Right atrium auricular region (tissue), 2 donors: ENCODE measurements around the gene ETV7. TPM values are rescaled to one million over a fixed set of nuclear protein-coding genes. Genes with fewer than 3 reads are reported as not detected.

ENCODE experiments used
- DNase-seq: peaks from one replicate; pipeline ENCODE4 v3.0.0-alpha.2; 2019; ENCODE audit warnings: low spot score
- H3K27ac ChIP-seq, 2 donors: fragments of 200-600 bp; sonication (generic); 1 replicate in 1 of 2; 2 replicates in 1 of 2; pipeline ENCODE4 v1.5.1; 2016 to 2019
- H3K27me3 ChIP-seq, 2 donors: fragments of 200-600 bp; sonication (generic); one replicate each; pipeline versions ENCODE4 v1.5.1 to v1.6.0; 2017 to 2019
- H3K36me3 ChIP-seq: fragments of 200-600 bp; sonication (generic); one replicate; pipeline ENCODE4 v1.5.1; 2016
- H3K4me1 ChIP-seq, 2 donors: fragments of 200-600 bp; sonication (generic); one replicate each; pipeline versions ENCODE4 v1.5.1 to v1.6.0; 2017 to 2019
- H3K4me3 ChIP-seq, 2 donors: fragments of 200-600 bp; sonication (generic); 1 replicate in 1 of 2; 2 replicates in 1 of 2; pipeline ENCODE4 v1.5.1; 2017 to 2019; ENCODE audit warnings: mild to moderate bottlenecking in 1 of 2, moderate library complexity in 1 of 2
- H3K9me3 ChIP-seq, 2 donors: fragments of 200-600 bp; sonication (generic); one replicate each; pipeline ENCODE4 v1.5.1; 2019
- total RNA-seq, 2 donors: library from RNA; depleted of rRNA; stranded (reverse); fragments of >200 nt; gene quantifications; one replicate each; pipeline ENCODE4 v1.1.0, GENCODE V29; 2016
- TF ChIP-seq, protein P1 (sequence below), 2 donors: fragments of 200-600 bp; sonication (generic); IDR thresholded peaks; one replicate each; pipeline ENCODE4 v1.5.1; 2019; ENCODE audit warnings: antibody characterized with exemption in 2 of 2

ETV7 gene
- total RNA-seq, 2 donors from 2014 or later, result 0.33 to 0.43 TPM

DNA sequence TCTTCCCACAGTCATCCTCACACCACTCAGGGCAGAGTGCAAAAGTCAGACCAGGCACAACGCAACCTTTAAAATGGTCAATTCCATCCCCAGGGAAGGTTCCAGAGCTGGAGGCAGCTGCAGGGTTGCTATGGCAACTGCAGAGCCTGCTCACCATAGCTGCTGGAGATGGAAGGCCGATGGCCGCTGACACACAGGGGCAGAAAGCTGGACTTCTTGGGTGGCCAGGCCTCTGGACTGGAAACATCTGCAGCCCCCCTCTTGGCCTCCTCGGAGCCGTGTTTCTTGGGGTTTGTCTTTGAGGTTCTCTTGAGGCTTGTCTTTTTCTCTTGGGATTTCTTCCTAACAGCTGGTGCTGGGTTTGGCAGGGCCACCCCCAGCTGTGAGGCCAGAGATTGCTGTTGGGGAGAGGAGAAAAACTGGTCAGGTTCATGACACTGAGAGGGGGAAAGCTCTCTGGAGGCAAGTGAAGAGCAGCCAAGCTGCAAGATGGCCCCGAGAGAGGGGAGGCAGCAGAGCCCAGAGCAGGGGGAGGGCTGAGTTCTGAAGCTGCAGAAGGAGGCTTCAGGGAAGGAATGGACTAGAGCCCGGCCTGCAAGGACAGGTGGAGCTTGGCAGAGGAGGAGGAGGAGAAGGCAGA is 61.0 kb downstream of the ETV7 start:
- no peak for DNase-seq
- TF ChIP-seq, protein P1, sequence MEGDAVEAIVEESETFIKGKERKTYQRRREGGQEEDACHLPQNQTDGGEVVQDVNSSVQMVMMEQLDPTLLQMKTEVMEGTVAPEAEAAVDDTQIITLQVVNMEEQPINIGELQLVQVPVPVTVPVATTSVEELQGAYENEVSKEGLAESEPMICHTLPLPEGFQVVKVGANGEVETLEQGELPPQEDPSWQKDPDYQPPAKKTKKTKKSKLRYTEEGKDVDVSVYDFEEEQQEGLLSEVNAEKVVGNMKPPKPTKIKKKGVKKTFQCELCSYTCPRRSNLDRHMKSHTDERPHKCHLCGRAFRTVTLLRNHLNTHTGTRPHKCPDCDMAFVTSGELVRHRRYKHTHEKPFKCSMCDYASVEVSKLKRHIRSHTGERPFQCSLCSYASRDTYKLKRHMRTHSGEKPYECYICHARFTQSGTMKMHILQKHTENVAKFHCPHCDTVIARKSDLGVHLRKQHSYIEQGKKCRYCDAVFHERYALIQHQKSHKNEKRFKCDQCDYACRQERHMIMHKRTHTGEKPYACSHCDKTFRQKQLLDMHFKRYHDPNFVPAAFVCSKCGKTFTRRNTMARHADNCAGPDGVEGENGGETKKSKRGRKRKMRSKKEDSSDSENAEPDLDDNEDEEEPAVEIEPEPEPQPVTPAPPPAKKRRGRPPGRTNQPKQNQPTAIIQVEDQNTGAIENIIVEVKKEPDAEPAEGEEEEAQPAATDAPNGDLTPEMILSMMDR (IDR thresholded peaks at IDR 0.05), result no peak
- no peak overlapping the region for H3K4me3 ChIP-seq
- H3K9me3 ChIP-seq, result no peaks in the 10 kb centered on the region
- no peaks in the 10 kb centered on the region for H3K36me3 ChIP-seq
- no peaks in the 10 kb centered on the region for H3K4me1 ChIP-seq
- no peak overlapping the region for H3K27ac ChIP-seq
- H3K27me3 ChIP-seq, result no peaks in the 10 kb centered on the region

DNA sequence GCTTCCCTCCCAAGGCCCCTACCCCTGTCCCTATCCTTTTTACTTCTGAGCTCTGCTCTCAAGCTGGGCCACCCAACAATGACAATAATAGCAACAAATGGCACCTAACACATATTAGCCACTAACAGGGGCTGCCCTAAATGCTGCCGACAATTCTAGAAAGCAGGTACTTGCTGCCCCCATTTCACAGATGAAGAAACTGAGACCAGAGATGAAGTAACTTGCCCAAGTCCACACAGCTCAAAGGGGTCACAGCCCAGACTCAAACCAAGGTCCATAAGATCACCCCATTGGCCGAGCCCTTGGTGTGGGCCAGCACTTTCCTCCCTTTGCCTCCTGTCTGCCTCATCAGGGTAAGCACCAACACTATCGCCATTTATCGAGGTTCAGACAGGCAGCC is 62.8 kb downstream of the ETV7 start:
- no peak overlapping the region for H3K27ac ChIP-seq

DNA sequence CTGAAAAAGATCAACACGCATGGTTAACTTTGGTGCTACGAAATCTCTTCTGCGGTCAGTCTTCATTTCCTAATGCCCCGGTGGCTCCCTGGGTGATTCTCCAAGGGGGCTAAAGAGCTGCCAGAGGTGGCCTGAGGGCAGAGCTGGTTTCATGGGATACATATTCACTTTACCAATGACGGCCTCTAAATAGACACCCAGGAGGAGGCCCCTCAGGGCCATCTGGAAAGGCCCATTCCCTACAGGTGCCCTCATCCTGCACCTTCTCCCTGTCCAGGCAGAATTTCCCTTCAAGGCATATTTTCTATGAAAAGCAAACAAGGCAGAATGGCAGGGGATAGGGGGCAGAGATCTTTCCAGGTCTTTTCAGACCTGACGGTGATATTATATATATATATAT is 63.3 kb downstream of the ETV7 start:
- DNase-seq, result no peak
- H3K4me1 ChIP-seq, result no peaks in the 10 kb centered on the region
- TF ChIP-seq, protein P1 (IDR thresholded peaks at IDR 0.05), result no peak

More for the DNA sequence above, 62.8 kb downstream of the ETV7 start:
- H3K4me3 ChIP-seq, result no peak overlapping the region
- TF ChIP-seq, protein P1 (IDR thresholded peaks at IDR 0.05), result no peak
- no peaks in the 10 kb centered on the region for H3K27me3 ChIP-seq
- H3K4me1 ChIP-seq, result no peaks in the 10 kb centered on the region
- no peak for DNase-seq
- H3K9me3 ChIP-seq, result no peaks in the 10 kb centered on the region
- H3K36me3 ChIP-seq, result no peaks in the 10 kb centered on the region

DNA sequence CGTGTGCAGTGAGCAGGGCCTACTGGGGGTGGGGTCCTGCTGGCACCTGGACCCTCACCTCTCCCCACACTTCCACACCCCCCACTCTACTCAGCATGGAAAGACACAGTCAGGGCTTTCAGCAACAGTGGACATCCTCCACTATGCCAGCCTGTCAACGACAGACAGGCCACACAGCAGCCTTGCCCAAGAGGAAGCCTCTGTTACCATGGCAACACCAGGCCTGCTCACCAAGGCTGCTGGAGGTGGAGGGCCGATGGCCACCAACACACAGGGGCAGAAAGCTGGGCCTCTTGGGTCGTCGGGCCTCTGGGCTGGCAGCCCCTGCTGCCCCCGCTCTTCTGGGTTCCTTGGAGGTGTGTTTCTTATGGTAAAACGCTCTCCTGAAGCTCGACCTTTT is 64.4 kb downstream of the ETV7 start:
- TF ChIP-seq, protein P1 (IDR thresholded peaks at IDR 0.05), result no peak
- DNase-seq, result no peak
- Histone ChIP-seq H3K27ac (no peak overlapping the region), H3K9me3 (no peaks in the 10 kb centered on the region), H3K36me3 (no peaks in the 10 kb centered on the region), H3K4me3 (no peak overlapping the region), H3K27me3 (no peaks in the 10 kb centered on the region), H3K4me1 (no peaks in the 10 kb centered on the region)

More for the DNA sequence above, 63.3 kb downstream of the ETV7 start:
- H3K4me3 ChIP-seq, result no peak overlapping the region
- no peaks in the 10 kb centered on the region for H3K36me3 ChIP-seq
- no peaks in the 10 kb centered on the region for H3K27me3 ChIP-seq
- no peak overlapping the region for H3K27ac ChIP-seq
- H3K9me3 ChIP-seq, result no peaks in the 10 kb centered on the region

DNA sequence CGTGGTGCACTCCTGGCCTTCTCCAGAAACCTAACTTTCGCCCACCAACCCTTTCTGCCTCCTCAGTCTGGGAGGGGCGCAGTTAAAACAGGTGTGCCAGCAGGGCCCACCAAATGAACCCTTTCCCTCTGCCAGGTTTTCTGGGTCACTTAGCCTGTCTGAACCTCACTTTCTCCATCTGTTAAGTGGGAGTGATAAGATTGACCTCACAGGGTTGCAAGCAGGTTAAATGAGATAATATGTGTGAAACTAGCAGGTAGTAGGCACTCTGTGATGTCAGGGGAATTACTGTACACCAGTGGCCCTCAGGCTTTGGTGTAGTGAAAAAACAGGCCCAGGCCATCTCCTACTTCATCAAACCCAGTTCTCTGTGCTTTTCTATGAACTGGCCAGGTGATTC is 64.9 kb downstream of the ETV7 start:
- no peak overlapping the region for H3K4me3 ChIP-seq
- no peak for DNase-seq
- H3K36me3 ChIP-seq, result no peaks in the 10 kb centered on the region
- H3K27ac ChIP-seq, result no peak overlapping the region
- no peaks in the 10 kb centered on the region for H3K9me3 ChIP-seq
- TF ChIP-seq, protein P1 (IDR thresholded peaks at IDR 0.05), result no peak
- H3K27me3 ChIP-seq, result no peaks in the 10 kb centered on the region
- H3K4me1 ChIP-seq, result no peaks in the 10 kb centered on the region

DNA sequence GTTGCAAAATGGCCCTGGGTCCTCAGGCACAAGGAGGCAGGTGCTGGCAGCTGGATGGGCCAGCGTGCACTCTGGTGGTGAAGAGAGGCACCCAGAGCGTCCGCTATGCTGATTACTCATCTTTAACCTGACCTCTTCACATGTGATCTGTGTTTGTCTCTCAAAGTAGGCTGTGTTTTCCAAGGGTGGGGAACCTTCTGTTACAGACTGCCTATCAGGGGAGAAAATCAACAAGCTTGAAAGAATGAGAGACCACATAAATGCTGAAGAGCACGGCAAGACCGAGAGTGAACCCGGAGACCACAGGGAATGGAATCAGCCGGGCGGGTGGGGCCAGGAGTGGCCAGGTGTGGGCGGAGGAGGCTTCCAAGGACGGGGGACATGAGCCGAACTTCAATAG is 67.0 kb downstream of the ETV7 start:
- TF ChIP-seq, protein P1 (IDR thresholded peaks at IDR 0.05), result no peak
- H3K27ac ChIP-seq, result no peak overlapping the region
- no peaks in the 10 kb centered on the region for H3K4me1 ChIP-seq
- no peak overlapping the region for H3K4me3 ChIP-seq
- no peaks in the 10 kb centered on the region for H3K27me3 ChIP-seq
- H3K9me3 ChIP-seq, result no peaks in the 10 kb centered on the region
- H3K36me3 ChIP-seq, result no peaks in the 10 kb centered on the region
- DNase-seq, result no peak
